Uterus (tissue), 4 donors: ENCODE data around the gene FCRL1. TPM values are rescaled to one million over a fixed set of nuclear protein-coding genes. Genes with fewer than 3 reads are reported as not detected.

ENCODE experiments used
- DNase-seq, 2 donors: peaks; one replicate each; pipeline ENCODE4 v3.0.0-alpha.2; 2019 to 2020
- H3K27ac ChIP-seq, 2 donors: fragments of 200-600 bp; sonication (generic); 1 replicate in 1 of 2; 2 replicates in 1 of 2; pipeline ENCODE4 v1.5.1; 2016 to 2018
- H3K27me3 ChIP-seq, 2 donors: fragments of 200-600 bp; sonication (generic); one replicate each; pipeline ENCODE4 v1.5.1; 2018 to 2019; ENCODE audit warnings: control low read depth in 1 of 2
- H3K36me3 ChIP-seq, 2 donors: fragments of 200-600 bp; sonication (generic); one replicate each; pipeline ENCODE4 v1.5.1; 2019; ENCODE audit warnings: control low read depth in 1 of 2
- H3K4me1 ChIP-seq, 2 donors: fragments of 200-600 bp; sonication (generic); one replicate each; pipeline ENCODE4 v1.5.1; 2018 to 2019; ENCODE audit warnings: control low read depth in 1 of 2
- H3K4me3 ChIP-seq, 2 donors: fragments of 200-600 bp; sonication (generic); 1 replicate in 1 of 2; 2 replicates in 1 of 2; pipeline ENCODE4 v1.5.1; 2018 to 2019; ENCODE audit warnings: mild to moderate bottlenecking in 1 of 2
- H3K9me3 ChIP-seq, 2 donors: fragments of 200-600 bp; sonication (generic); one replicate each; pipeline ENCODE4 v1.5.1; 2019; ENCODE audit warnings: control low read depth in 1 of 2
- POLR2A ChIP-seq, 2 donors: fragments of 450-650 bp; IDR thresholded peaks; one replicate each; pipeline ENCODE4 v1.6.1; 2016; ENCODE audit warnings: antibody characterized with exemption in 2 of 2, mild to moderate bottlenecking in 1 of 2, moderate library complexity in 1 of 2
- intact Hi-C: fragments of 100-400 bp; cut with DNase I; formaldehyde crosslinking; loops from one replicate; pipeline ENCODE4 v1.15.1; 2023; ENCODE audit warnings: low total_unique reads
- total RNA-seq, 4 donors: library from RNA; depleted of rRNA in 3 of 4; stranded (reverse); fragments of >200 nt in 3 of 4; gene quantifications; one replicate each; pipeline versions ENCODE4 v1.1.0 to v1.2.4, GENCODE V29; 2014 to 2023
- TF ChIP-seq, protein P1 (sequence below), 4 experiments: fragments of 200-600 bp in 2 of 4; fragments of 450-650 bp in 2 of 4; sonication (generic) in 2 of 4; IDR thresholded peaks; one replicate each; pipeline ENCODE4 v1.5.1; 2016 to 2019; ENCODE audit warnings: antibody characterized with exemption in 4 of 4, mild to moderate bottlenecking in 2 of 4, moderate library complexity in 1 of 4
- donor health status: DM: yes; HTN: yes; CAD: no.

The FCRL1 gene
- total RNA-seq, 4 donors from 2014 or later: 0.27 to 1.1 TPM; not detected in 2

DNA sequence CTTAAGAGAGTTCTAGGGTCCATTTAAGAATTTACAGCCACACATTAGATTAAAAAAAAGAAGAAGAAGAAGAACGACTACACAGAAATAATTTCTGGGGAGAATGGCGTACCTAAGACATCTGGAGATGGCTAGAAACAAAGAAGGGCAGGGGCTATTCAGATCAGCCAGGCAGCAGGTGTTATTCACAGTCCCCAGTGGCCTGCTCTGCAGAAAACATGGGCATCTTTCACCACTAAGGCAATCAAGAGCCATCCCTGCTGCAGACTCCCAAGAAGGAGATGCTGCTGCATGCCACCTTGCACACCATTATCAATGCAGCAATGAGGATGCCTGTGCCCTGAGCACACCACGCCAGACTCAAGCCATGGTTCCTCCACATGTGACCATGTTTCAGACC, 35.1 kb downstream of the FCRL1 start:
- DNase-seq: no peak
- H3K9me3 ChIP-seq: no peaks in the 10 kb centered on the region
- H3K36me3 ChIP-seq: no peaks in the 10 kb centered on the region
- H3K27ac ChIP-seq: no peak overlapping the region
- no peak for TF ChIP-seq POLR2A (IDR thresholded peaks at IDR 0.05)
- TF ChIP-seq, protein P1, sequence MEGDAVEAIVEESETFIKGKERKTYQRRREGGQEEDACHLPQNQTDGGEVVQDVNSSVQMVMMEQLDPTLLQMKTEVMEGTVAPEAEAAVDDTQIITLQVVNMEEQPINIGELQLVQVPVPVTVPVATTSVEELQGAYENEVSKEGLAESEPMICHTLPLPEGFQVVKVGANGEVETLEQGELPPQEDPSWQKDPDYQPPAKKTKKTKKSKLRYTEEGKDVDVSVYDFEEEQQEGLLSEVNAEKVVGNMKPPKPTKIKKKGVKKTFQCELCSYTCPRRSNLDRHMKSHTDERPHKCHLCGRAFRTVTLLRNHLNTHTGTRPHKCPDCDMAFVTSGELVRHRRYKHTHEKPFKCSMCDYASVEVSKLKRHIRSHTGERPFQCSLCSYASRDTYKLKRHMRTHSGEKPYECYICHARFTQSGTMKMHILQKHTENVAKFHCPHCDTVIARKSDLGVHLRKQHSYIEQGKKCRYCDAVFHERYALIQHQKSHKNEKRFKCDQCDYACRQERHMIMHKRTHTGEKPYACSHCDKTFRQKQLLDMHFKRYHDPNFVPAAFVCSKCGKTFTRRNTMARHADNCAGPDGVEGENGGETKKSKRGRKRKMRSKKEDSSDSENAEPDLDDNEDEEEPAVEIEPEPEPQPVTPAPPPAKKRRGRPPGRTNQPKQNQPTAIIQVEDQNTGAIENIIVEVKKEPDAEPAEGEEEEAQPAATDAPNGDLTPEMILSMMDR (IDR thresholded peaks at IDR 0.05): no peak
- no peak overlapping the region for H3K4me3 ChIP-seq
- intact Hi-C loops: no loop called here
- no peaks in the 10 kb centered on the region for H3K27me3 ChIP-seq
- no peaks in the 10 kb centered on the region for H3K4me1 ChIP-seq

DNA sequence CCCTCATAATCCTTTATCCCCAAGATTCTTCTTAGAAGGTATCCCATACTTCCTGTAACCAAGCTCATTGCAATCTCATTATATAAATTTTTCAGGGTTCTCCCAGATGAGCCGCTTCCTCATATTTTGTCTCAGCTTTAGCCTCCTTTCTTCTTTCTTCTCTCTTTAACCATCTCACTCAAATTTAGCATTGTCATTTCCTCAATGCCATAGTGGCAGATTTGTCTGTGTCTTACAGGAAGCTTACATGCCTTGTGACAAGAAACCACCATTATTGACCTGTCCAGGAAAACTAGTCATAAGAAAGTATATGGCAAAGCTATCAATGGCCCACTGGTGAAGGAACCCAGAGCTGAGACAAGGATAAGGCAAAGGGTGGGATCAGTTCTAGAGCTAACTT, 37.0 kb downstream of the FCRL1 start:
- Histone ChIP-seq H3K27me3 (no peaks in the 10 kb centered on the region), H3K36me3 (no peaks in the 10 kb centered on the region), H3K27ac (no peak overlapping the region), H3K9me3 (no peaks in the 10 kb centered on the region), H3K4me1 (no peaks in the 10 kb centered on the region), H3K4me3 (no peak overlapping the region)
- no peak for DNase-seq
- TF ChIP-seq POLR2A (IDR thresholded peaks at IDR 0.05): no peak
- TF ChIP-seq, protein P1 (IDR thresholded peaks at IDR 0.05): no peak
- intact Hi-C loops: no loop called here

DNA sequence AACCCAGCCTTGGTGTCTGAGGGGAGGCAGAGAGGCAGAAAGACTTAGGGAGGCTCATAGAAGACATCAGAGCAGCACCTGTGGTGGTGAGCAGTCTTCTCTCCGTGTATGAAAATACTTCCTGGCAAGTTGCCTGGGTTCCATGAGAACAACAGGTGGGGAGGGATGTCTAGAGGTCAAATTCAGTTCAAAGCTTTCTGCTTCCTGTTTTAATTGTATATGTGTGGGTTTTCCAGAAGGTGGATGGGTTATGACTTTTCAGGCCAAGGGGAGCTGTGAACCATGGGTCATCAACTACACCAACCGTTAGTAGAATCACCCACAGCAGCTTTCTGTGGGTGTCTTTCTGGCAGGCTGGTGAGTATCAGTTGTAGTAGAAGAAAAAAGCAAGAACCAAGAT, 38.9 kb downstream of the FCRL1 start:
- Histone ChIP-seq H3K27me3 (no peaks in the 10 kb centered on the region), H3K4me1 (no peaks in the 10 kb centered on the region), H3K27ac (no peak overlapping the region), H3K4me3 (no peak overlapping the region), H3K9me3 (no peaks in the 10 kb centered on the region), H3K36me3 (no peaks in the 10 kb centered on the region)
- intact Hi-C loops: no loop called here
- DNase-seq: no peak
- TF ChIP-seq, protein P1 (IDR thresholded peaks at IDR 0.05): no peak
- no peak for TF ChIP-seq POLR2A (IDR thresholded peaks at IDR 0.05)

DNA sequence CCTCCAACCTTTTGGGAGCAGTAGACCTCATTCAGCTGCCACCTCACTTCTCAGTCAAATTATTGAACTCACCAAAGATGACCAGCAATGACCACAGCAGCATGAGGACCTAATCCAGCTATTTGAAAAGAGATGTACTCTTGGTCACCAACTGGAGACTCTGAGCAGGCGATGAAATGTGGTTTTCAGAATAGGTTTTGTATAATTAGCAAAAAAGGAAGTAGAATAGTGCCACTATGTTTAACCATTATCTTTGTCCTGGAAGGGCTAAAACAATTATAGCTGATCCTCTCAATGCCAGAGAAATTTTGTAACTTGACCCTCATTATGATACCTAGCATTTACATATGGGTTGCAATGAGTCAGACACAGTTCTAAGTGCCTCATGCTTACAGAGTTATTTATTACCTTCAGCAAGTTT, 42.9 kb downstream of the FCRL1 start, which contains the start of gene FCRL2:
TSS of gene FCRL2 (minus strand) at position 162 of the 421 bp plus-strand sequence. CDS start at position 103, 59 bp downstream.
- intact Hi-C loops: no loop called here
- H3K9me3 ChIP-seq: no peaks in the 10 kb centered on the region
- TF ChIP-seq POLR2A (IDR thresholded peaks at IDR 0.05): no peak
- TF ChIP-seq, protein P1 (IDR thresholded peaks at IDR 0.05): no peak
- H3K4me1 ChIP-seq: no peaks in the 10 kb centered on the region
- H3K36me3 ChIP-seq: no peaks in the 10 kb centered on the region
- no peaks in the 10 kb centered on the region for H3K27me3 ChIP-seq
- H3K4me3 ChIP-seq: no peak within 1 kb of the TSS
- DNase-seq: no peak
- H3K27ac ChIP-seq: no peak within 1 kb of the TSS

DNA sequence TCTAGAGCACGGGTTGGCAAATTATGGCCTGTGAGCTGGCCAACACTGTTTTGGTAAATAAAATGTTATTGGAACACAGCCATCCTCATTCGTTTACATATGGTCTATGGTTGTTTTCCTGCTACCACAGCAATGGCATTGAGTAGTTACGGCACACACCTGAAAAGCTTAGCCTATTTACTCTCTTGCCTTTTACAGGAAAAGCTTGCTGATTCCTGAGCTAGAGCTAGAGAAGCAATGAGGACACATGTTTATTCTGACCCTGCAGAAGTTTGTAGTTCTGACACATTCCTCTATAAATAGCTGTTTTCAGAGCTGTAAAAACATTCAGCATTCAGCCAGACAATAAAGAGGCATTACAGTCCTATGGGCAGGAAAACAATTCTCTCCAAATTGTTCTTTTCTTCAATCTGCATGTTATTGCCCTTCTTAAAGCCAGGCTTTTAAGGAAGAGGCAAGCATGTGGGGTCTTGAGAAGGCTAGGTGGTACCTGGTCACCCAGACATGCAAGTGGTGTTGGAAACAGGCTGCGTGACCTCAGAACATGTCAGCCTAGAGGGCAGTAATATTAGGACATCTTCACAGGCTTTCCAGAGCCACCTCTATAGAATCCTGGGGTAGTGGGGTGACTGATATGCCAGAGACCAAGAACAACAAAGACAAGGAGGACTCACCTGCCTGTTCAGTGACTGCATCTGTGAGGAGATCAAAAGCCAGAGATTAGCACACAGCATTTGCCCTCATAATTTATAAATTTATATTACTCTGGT, 44.6 kb downstream of the FCRL1 start:
- H3K4me3 ChIP-seq: no peak overlapping the region
- no peaks in the 10 kb centered on the region for H3K27me3 ChIP-seq
- H3K27ac ChIP-seq: no peak overlapping the region
- H3K9me3 ChIP-seq: no peaks in the 10 kb centered on the region
- intact Hi-C loops: no loop called here
- no peak for DNase-seq
- no peaks in the 10 kb centered on the region for H3K36me3 ChIP-seq
- TF ChIP-seq, protein P1 (IDR thresholded peaks at IDR 0.05): no peak
- TF ChIP-seq POLR2A (IDR thresholded peaks at IDR 0.05): no peak
- no peaks in the 10 kb centered on the region for H3K4me1 ChIP-seq
